ENCODE measurements around the gene NIN.

The NIN gene

GRCh38 chr14:50670866-50671256, 160.1 kb downstream of the NIN start:
- TF ChIP-seq CTCF (IDR thresholded peaks at IDR 0.05; ENCODE audit: extremely low read depth, insufficient read depth, missing control alignments), result no peak
- no peak for DNase-seq (ENCODE audit: low spot score)
- in situ Hi-C loops (cut with MboI; ENCODE audit: low pct_unique_long_range_greater_than_20kb, low sequenced_read_pairs, unreplicated experiment), result no loop called here

- TF ChIP-seq CTCF (IDR thresholded peaks at IDR 0.05; ENCODE audit: extremely low read depth, insufficient read depth, missing control alignments), result no peak
- DNase-seq (ENCODE audit: low spot score), result no peak
- in situ Hi-C loops (cut with MboI; ENCODE audit: low pct_unique_long_range_greater_than_20kb, low sequenced_read_pairs, unreplicated experiment), result no loop called here
Measured at GRCh38 chr14:50670196-50670865, 160.6 kb downstream of the NIN start.
